DOHH2 (cell line): Measurements from ENCODE around the gene KRTAP10-9.

Experiments used
- H3F3A ChIP-seq: fragments of 200-600 bp; sonication (generic), shearing (Covaris generic); 2 replicates; pipeline ENCODE4 v1.6.0; 2016; ENCODE audit warnings: antibody characterized with exemption, mild to moderate bottlenecking; ENCODE audit not compliant: control insufficient read depth, insufficient read depth
- H3K27ac ChIP-seq: fragments of 200-600 bp; sonication (generic); 2 replicates; pipeline ENCODE4 v1.5.1; 2014; ENCODE audit warnings: low read depth, mild to moderate bottlenecking, low read length, moderate library complexity
- H3K27me3 ChIP-seq: fragments of 200-600 bp; sonication (generic); 2 replicates; pipeline ENCODE4 v1.6.1; 2014; ENCODE audit warnings: mild to moderate bottlenecking, low read length, mixed read lengths; ENCODE audit not compliant: control insufficient read depth
- H3K36me3 ChIP-seq: fragments of 200-600 bp; sonication (generic); 2 replicates; pipeline ENCODE4 v1.6.1; 2014; ENCODE audit warnings: mild to moderate bottlenecking, low read length, moderate library complexity, mixed read lengths; ENCODE audit not compliant: control insufficient read depth
- H3K4me1 ChIP-seq: fragments of 200-600 bp; sonication (generic); 2 replicates; pipeline ENCODE4 v1.6.1; 2014; ENCODE audit warnings: mild to moderate bottlenecking, low read length, mixed read lengths; ENCODE audit not compliant: control insufficient read depth
- H3K4me2 ChIP-seq: fragments of 200-600 bp; sonication (generic); 2 replicates; pipeline ENCODE4 v1.6.0; 2014; ENCODE audit warnings: mild to moderate bottlenecking, low read length, moderate library complexity
- H3K4me3 ChIP-seq: fragments of 200-600 bp; sonication (generic); 2 replicates; pipeline ENCODE4 v1.5.1; 2014; ENCODE audit warnings: mild to moderate bottlenecking, low read length, mixed read lengths
- H3K79me2 ChIP-seq: fragments of 200-600 bp; sonication (generic); 2 replicates; pipeline ENCODE4 v1.6.1; 2014; ENCODE audit warnings: mild to moderate bottlenecking, low read length, mixed read lengths; ENCODE audit not compliant: control insufficient read depth
- H3K9me2 ChIP-seq: fragments of 200-600 bp; sonication (generic); replicated peaks from 2 replicates; pipeline ENCODE4 v1.6.1; 2014; ENCODE audit warnings: mild to moderate bottlenecking, low read length, mixed read lengths; ENCODE audit not compliant: control insufficient read depth
- H3K9me3 ChIP-seq: fragments of 200-600 bp; sonication (generic); 2 replicates; pipeline ENCODE4 v1.6.1; 2014; ENCODE audit warnings: antibody characterized with exemption, low read length, mixed read lengths; ENCODE audit not compliant: control insufficient read depth, insufficient read depth
- H4K20me1 ChIP-seq: fragments of 200-600 bp; sonication (generic); 2 replicates; pipeline ENCODE4 v1.6.0; 2014; ENCODE audit warnings: low read depth, mild to moderate bottlenecking, antibody characterized with exemption, low read length, moderate library complexity; ENCODE audit not compliant: control insufficient read depth, insufficient read depth
- CTCF ChIP-seq: fragments of 200-600 bp; sonication (generic); IDR thresholded peaks from one replicate; pipeline ENCODE4 v1.5.1; 2014; ENCODE audit warnings: antibody characterized with exemption, mild to moderate bottlenecking, low read depth, low read length; ENCODE audit not compliant: poor library complexity, severe bottlenecking
- EZH2phosphoT487 ChIP-seq: fragments of 200-600 bp; sonication (generic); IDR thresholded peaks from 2 replicates; pipeline ENCODE4 v1.6.1; 2017; ENCODE audit warnings: borderline replicate concordance, mild to moderate bottlenecking, antibody characterized with exemption, low read length, moderate library complexity, mixed read lengths

Gene KRTAP10-9

GRCh38 chr21:44649521-44650100 lies 22.7 kb downstream of the KRTAP10-9 start:
- H3K9me3 ChIP-seq: peaks cover 5% of the 10 kb centered on the region; the same call in 1 of the 2 replicates
- H3K36me3 ChIP-seq: no peaks in the 10 kb centered on the region
- H4K20me1 ChIP-seq: no peaks in the 10 kb centered on the region
- no peaks in the 10 kb centered on the region for H3K27me3 ChIP-seq
- H3K79me2 ChIP-seq: no peaks in the 10 kb centered on the region
- H3K27ac ChIP-seq: no peak overlapping the region
- no peaks in the 10 kb centered on the region for H3K4me1 ChIP-seq
- no peaks in the 10 kb centered on the region for H3K9me2 ChIP-seq
- no peak overlapping the region for H3K4me3 ChIP-seq
- H3F3A ChIP-seq: no peaks in the 10 kb centered on the region
- TF ChIP-seq EZH2phosphoT487 (no peak), CTCF (no peak)
- H3K4me2 ChIP-seq: no peak overlapping the region

GRCh38 chr21:44650265-44650972 lies 23.5 kb downstream of the KRTAP10-9 start:
- TF ChIP-seq EZH2phosphoT487 (no peak), CTCF (no peak)
- H3K4me1 ChIP-seq: no peaks in the 10 kb centered on the region
- no peak overlapping the region for H3K27ac ChIP-seq
- H3K4me3 ChIP-seq: no peak overlapping the region
- no peaks in the 10 kb centered on the region for H3K9me2 ChIP-seq
- no peak overlapping the region for H3K4me2 ChIP-seq
- H3K9me3 ChIP-seq: no peaks in the 10 kb centered on the region
- no peaks in the 10 kb centered on the region for H3K79me2 ChIP-seq
- H3K27me3 ChIP-seq: no peaks in the 10 kb centered on the region
- H3K36me3 ChIP-seq: no peaks in the 10 kb centered on the region
- no peaks in the 10 kb centered on the region for H4K20me1 ChIP-seq
- H3F3A ChIP-seq: no peaks in the 10 kb centered on the region

- no peaks in the 10 kb centered on the region for H3K79me2 ChIP-seq
- no peak overlapping the region for H3K27ac ChIP-seq
- no peaks in the 10 kb centered on the region for H3F3A ChIP-seq
- no peak overlapping the region for H3K4me3 ChIP-seq
- H3K27me3 ChIP-seq: no peaks in the 10 kb centered on the region
- H3K36me3 ChIP-seq: no peaks in the 10 kb centered on the region
- no peaks in the 10 kb centered on the region for H3K9me3 ChIP-seq
- no peaks in the 10 kb centered on the region for H3K9me2 ChIP-seq
- no peak overlapping the region for H3K4me2 ChIP-seq
- no peaks in the 10 kb centered on the region for H4K20me1 ChIP-seq
- H3K4me1 ChIP-seq: no peaks in the 10 kb centered on the region
- TF ChIP-seq EZH2phosphoT487: no peak
- no peak for TF ChIP-seq CTCF
Observed at GRCh38 chr21:44650973-44651675, 24.2 kb downstream of the KRTAP10-9 start.
